ENCODE measurements around the gene DUSP22.
"Not testable (repeated sequence)": the region's sequence is repeated elsewhere in the genome, so short reads cannot be mapped to it uniquely, and the experiment has no call there.

DUSP22 gene

GRCh38 chr6:370555-370954 lies 78.3 kb downstream of the DUSP22 start:
- no peak for DNase-seq (ENCODE audit: low read depth)
- TF ChIP-seq CTCF (conservative IDR thresholded peaks at IDR 0.05; ENCODE audit: low read length) = no peak

DNA sequence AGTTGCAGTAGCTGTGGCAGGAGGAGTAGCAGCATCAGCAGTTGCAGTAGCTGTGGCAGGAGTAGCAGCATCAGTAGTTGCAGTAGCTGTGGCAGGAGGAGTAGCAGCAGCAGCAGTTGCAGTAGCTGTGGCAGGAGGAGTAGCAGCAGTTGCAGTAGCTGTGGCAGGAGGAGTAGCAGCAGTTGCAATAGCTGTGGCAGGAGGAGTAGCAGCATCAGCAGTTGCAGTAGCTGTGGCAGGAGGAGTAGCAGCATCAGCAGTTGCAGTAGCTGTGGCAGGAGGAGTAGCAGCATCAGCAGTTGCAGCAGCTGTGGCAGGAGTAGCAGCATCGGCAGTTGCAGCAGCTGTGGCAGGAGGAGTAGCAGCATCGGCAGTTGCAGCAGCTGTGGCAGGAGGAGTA lies 79.6 kb downstream of the DUSP22 start:
- H3K4me3 ChIP-seq (ENCODE audit: low read length); DNase-seq (ENCODE audit: low read depth): not testable (repeated sequence)

More at GRCh38 chr6:370555-370954, 78.3 kb downstream of the DUSP22 start:
- no peak overlapping the region for H3K4me3 ChIP-seq (ENCODE audit: low read length)

- TF ChIP-seq CTCF (conservative IDR thresholded peaks at IDR 0.05; ENCODE audit: low read length) = no peak
- H3K4me3 ChIP-seq (ENCODE audit: low read length) = no peak overlapping the region
- DNase-seq (ENCODE audit: low read depth) = no peak
Measured at GRCh38 chr6:372336-372911, 80.1 kb downstream of the DUSP22 start.

DNA sequence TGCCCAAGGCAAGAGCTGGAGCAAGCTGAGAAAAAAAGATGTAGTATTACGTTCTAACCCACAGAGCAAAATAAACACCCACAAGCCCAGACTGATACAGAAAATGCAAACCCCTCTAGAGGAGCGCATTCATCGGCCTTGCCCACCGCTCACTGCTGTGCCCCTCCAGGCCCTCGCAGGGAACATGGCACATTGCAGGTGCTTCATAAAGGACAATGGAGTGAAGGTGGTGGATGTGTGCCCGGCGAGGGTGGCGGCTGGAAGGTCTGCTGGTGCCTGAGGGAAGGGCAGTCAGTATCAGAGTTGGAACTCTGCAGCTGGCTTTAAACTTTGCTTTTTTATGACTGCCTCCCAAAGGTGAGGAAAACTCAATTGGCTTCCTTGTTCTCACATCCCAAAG lies 80.7 kb downstream of the DUSP22 start:
- DNase-seq (ENCODE audit: low read depth) = no peak
- no peak overlapping the region for H3K4me3 ChIP-seq (ENCODE audit: low read length)
- TF ChIP-seq CTCF (conservative IDR thresholded peaks at IDR 0.05; ENCODE audit: low read length) = no peak

GRCh38 chr6:373773-374724 lies 81.8 kb downstream of the DUSP22 start:
- TF ChIP-seq CTCF (conservative IDR thresholded peaks at IDR 0.05; ENCODE audit: low read length) = peak; percentile 44
- no peak overlapping the region for H3K4me3 ChIP-seq (ENCODE audit: low read length)
- DNase-seq (ENCODE audit: low read depth) = peak; percentile 46

DNA sequence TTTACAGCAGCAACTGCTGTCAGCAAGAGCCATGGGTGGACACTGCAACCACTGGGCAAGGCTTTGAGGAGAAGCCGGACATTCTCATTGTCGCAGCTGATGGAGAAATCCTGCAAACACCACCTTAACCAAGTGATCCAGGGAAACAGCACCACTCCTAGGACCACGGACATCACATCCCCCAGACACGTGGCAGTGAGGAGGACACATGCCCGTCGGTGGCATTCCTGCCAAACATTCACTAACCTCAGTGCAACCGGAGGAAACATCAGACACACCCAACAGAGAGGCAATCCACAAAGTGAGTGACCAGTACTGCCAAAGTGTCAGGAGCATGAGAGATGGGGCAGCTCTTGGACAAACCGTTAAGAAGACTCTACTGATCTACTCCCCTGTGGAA lies 82.7 kb downstream of the DUSP22 start:
- no peak overlapping the region for H3K4me3 ChIP-seq (ENCODE audit: low read length)
- no peak for DNase-seq (ENCODE audit: low read depth)

More for the DNA sequence above, 82.7 kb downstream of the DUSP22 start:
- TF ChIP-seq CTCF (conservative IDR thresholded peaks at IDR 0.05; ENCODE audit: low read length) = no peak
